Heart left ventricle (tissue), 13 donors: ENCODE data around the gene SULT1C2.

Experiments
- CTCF ChIP-seq, 12 donors: fragments of 200-600 bp; sonication (generic) in 4 of 12; IDR thresholded peaks; one replicate each; pipeline versions ENCODE4 v1.5.0 to v1.8.0; 2018 to 2022; ENCODE audit warnings: antibody characterized with exemption in 12 of 12, mild to moderate bottlenecking in 5 of 12
- POLR2A ChIP-seq, 2 donors: fragments of 450-650 bp; IDR thresholded peaks; one replicate each; pipeline ENCODE4 v1.6.1; 2017; ENCODE audit warnings: antibody characterized with exemption in 2 of 2, mild to moderate bottlenecking in 2 of 2, moderate library complexity in 2 of 2
- donor health status: ischemic (EF 13 %, LVEDD 7.1; RV severe dilation, severe dysfunction).
- donor health status: DM: no; HTN: yes; CAD: no.
- donor health status: DM: no; HTN: no; CAD: no.
- donor health status: ischemic (EF 25% LVEDD 6.9; RV normal size, moderate dysfunction).
- donor health status: ischemic (EF 25% LVEDD 5.7; RV mildly dilated, moderate dysfunction).
- donor health status: ischemic (EF 35%, LVEDD 5.7; RV mildly dilated, moderate dysfunction).
- donor health status: nonischemic (EF 11% LVEDD 7.7; RV severe dilation, severe dysfunction).
- donor health status: DM: yes; HTN: yes; CAD: no.
- donor health status: PGD.
- donor health status: ischemic (EF 29% LVEDD 5.4; RV normal size, mild dysfunction).
- donor health status: nonischemic (EF 23%, LVEDD 6.1; RV moderate dilation, normal function).

GRCh38 chr2:108355906-108356734 lies 67.4 kb downstream of the SULT1C2 start:
- TF ChIP-seq CTCF (IDR thresholded peaks at IDR 0.05), result no peak
- TF ChIP-seq POLR2A (IDR thresholded peaks at IDR 0.05), result no peak
